Effector CD4-positive, alpha-beta T cell (primary cell): ENCODE data around the gene RXRA.

Experiments
- DNase-seq: peaks from one replicate; pipeline ENCODE4 v3.0.0-alpha.2; 2020

RXRA gene

DNA sequence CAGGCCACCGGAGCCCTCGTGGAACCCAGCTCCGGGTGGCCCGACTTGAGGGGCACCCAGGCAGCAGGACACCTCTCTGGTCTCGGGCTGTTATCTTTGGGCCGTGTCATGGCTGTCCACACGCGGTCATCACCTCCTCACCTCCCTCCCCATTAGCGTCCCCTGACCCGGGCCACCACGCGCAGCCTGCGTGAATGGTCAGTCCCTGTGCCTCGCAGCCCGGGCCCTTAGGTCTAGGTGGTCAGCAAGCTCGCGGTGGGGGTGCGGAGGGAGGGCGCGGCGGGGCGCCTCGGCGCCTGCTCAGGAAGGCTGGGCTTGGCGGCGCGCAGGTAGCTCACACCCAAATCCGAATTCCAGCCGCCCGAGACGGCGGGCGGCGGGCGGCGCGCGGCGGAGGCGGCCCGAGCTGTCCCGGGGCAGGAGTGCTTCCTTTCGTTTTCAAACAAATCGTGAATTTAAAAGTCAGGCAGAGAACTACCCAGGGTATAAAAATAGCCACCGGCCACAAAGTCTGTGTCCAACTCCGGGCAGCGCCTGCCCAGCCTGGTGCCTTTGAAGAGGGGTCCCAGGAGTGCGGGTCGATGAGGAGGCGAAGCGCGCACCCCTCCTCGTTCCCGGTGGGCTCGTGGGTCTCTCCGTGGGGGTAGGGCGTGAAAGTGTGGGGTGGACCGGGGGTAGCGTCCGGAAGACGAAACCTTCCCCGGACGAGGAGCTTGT, 1.0 kb upstream of the RXRA start:
- no peak for DNase-seq

GRCh38 chr9:134326724-134327601, 708 bp downstream of the RXRA start:
- DNase-seq = no peak

DNA sequence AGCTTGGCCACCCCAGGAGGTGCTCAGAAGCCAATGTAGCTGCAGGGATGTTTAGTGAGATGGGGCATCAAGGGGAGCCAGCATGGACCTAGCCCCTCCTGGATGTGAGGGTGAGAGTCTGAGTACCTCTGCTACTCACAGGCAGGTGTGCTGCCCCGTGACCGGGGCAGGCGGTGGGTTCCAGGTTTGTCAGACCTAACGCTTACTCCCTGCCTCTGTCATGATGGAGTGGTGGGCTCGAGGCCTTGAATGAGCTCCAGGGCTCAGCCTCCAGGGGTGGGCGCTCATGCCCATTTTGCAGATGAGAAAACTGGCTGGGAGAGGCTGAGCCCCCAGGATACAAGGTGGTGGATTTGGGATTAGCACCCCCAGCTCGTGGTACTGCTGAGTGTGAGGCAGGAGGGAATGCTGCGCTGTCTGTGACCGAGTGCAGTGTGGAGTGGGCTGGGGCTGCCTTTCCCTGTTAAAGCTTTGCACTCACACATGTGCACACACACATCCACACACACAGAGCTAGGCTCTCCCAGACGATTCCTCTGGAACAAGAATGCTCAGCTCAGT, 1.5 kb downstream of the RXRA start:
- no peak for DNase-seq

- DNase-seq = no peak
Observed at GRCh38 chr9:134328341-134328840, 2.1 kb downstream of the RXRA start.

DNA sequence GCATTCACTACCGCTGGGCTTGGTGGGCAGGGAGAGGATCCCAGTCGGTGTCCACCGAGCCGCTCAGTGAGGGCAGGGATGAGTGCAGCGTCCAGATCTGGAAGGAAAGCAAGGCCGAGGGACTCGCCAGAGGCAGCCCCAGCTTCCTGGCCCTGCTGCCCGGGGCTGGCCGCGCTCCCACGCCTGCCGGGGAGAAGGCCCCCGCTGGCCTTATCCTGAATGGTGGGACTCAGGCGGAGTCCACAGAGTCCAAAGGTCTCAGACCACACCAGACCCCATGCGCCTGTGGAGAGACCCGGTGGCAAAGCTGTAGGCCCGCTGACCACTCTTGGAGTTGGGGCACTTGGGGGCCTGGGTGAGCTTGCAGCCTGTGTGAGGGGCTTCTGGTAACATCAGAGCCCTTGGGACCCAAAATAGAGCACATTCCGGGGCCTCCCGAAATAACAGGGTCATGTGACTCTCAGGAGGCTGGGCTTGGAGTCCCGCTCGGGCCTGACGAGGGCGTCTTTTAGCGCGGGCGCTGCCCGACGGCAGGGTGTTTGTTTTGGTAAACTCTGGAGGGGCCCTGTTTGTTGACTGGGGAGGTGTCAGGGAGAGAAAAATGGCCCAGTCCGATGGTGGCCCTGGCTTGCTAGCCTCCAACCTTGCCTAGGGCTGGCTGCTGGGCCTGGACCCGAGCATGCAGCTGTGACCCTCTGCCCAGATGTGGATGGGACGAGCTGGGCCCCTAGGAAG, 2.8 kb downstream of the RXRA start:
- DNase-seq = no peak

- no peak for DNase-seq
Observed at GRCh38 chr9:134329576-134329855, 3.3 kb downstream of the RXRA start.

DNA sequence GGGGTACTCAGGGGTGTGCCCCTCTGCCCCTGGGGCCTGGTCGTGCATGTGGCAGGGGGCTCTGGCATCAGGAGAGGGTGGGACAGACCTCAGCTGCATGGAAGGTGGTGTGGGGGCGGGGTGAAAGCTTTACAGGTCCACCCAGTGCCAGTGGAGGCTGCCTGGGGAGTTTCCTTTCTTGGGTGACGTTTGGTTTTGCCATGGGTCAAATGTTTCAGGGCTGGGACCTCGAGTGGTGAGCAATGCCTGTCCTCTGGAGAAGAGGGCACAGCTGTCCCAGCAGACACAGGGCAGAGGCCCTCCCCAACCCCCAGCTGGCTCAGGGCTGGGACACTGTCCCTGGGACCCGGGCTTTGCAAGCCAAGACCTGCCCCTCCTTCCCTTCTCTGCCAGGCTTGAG, 3.6 kb downstream of the RXRA start:
- DNase-seq = no peak

DNA sequence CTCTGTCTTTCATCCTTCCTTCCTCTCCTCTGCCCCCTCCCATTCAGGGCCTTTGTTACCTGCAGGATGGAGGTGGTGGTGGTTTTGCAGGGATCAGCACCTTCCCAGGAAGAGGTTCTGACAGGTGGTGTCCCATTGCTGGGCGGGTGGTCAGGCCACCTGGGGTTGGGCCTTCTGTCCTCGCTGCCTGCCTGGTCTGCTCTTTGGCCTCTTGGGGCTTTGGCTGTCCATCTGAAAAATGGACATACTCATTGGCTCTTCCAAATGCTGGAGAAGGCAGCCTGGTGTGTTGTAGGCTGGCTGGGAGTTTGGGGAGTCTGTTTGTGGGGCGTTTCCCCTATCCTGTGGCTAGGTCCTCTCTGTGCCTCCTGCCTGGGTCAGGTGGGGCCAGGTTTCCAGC, 4.3 kb downstream of the RXRA start:
- no peak for DNase-seq

DNA sequence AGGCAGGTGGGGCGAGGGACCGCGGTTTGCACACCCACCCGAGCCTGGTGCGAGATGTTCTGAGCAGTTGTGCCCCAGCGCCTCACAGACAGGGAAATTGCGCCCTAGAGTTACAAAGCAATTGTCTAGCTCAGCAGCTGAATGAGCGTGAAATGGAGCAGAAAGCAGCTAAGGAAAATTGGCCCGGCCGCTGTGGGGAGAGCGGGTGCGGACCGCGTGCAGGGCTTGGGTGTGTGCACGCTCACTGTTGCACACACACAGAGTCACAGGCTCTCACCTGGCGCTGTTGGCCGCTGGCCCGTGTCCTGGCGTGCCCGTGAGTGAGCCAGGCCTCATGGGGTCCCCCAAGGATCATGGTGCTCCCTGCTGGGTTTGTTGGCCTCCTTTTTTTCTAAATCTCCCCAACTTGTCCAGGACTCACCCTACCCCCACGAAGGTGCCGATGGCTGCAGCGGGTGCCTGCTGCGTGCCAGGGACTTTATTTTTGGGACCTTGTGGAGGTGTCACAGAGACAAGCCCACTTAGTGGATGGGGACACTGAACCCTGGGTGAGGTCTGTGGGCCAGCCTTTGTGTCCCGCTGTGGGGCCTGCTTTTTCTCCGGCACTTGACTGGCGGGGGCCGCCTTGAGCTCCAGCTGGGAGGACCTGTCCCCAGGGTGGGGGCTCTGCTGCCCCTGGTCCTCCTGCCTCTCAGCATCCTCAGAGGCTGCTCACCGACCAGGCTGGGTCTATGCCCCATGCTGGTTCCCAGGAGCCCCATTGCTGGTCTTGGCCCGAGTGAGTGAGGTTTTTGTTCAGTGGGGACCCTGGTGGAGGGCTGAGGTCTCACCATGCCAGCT, 5.2 kb downstream of the RXRA start:
- DNase-seq = no peak

GRCh38 chr9:134332266-134332665, 6.0 kb downstream of the RXRA start:
- no peak for DNase-seq

DNA sequence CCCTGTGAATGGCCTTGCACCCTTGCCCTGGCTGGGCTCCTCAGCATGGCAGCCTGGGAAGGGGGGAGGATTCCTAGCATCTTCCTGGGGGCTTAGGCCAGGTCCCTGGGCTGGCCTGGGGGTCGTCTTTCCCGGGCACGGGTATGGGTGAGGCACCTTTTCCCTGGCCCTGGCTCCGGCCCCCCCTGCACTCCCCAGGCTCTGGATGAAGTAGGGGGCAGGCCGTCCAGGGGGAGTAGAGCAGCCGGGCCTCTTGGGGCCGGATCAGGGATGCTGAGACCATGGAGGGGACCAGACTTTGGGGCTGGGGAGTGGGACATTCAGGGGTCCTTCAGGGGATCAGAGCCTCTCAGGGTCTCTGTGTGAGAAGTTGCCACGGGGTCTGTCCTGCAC, 6.6 kb downstream of the RXRA start:
- DNase-seq = no peak

- DNase-seq = no peak
Observed at GRCh38 chr9:134333234-134333873, 7.1 kb downstream of the RXRA start.

- no peak for DNase-seq
Observed at GRCh38 chr9:134333874-134334581, 7.8 kb downstream of the RXRA start.

- no peak for DNase-seq
Observed at GRCh38 chr9:134335061-134335460, 8.8 kb downstream of the RXRA start.

DNA sequence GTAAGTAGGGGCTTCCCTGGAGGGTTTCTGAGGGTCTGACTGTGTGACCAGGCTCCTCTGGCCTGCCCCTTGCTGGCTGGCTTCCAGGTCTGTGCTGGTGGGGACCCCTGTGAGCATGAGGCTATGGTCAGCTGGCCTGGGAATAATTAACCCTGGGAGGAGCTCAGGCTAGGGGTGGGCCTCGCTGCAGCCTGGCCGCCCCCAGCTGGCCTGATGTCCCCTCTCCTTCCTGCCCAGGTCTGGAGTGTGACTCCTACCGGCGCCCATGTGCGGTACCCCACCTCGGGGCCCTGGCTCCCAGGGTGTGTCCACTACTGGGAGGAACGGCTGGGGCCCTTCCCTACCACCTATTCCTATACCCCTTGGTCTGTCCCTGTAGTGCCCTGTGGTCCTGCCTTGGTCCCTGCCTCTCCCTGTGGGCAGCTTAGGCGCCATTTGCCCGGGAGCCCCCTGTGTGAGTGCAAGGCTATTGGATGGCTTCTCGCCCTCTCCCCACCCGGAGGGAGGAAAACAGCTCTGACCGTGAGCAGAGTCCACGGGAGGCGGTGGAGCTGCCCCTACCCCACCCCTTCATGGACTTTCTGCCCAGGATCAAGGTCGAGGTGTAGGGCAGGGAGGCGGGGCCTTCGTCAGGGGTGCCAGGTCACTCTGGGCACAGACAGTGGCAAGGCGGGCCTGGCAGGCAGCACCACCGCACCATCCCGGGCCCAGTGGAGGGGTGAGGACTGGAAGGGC, 9.4 kb downstream of the RXRA start:
- DNase-seq = no peak

GRCh38 chr9:134336228-134336627, 10.0 kb downstream of the RXRA start:
- no peak for DNase-seq

DNA sequence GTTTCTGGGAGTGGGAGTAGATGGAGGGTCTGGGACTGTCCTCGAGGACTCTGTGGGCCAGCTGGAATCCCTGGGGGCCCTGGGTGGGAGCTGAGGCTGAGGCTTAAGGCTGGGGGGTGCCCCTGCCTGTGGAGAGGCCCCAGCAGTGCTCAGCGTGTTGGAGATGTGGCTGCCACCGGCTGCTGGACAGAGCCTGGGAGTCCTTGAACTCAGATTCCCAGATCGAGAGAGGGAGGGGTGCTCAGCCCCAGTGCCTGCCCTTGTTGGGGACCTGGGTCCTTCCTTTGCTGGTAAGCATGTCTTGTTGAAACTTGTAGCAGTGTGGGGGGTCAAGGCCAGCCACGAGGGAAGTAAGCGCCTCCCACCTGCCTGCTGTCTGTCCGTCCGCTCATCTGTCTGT, 10.7 kb downstream of the RXRA start:
- no peak for DNase-seq

- no peak for DNase-seq
Observed at GRCh38 chr9:134337469-134337868, 11.2 kb downstream of the RXRA start.

GRCh38 chr9:134338394-134339182, 12.3 kb downstream of the RXRA start:
- DNase-seq = no peak
